Suppressor macrophage treated with lipopolysaccharide for 4 hours (primary cell): Measurements from ENCODE around the gene CCSER1.

Experiments
- DNase-seq: peaks from one replicate; pipeline ENCODE4 v3.0.0-alpha.2; 2020

Gene CCSER1

GRCh38 chr4:90127223-90127705, at the start of gene CCSER1:
Gene CCSER1, plus strand, starts transcription at chr4:90127394.
- peak; percentile 82 for DNase-seq

GRCh38 chr4:90078440-90078839, 48.8 kb upstream of the CCSER1 start:
- DNase-seq = peak; percentile 80

GRCh38 chr4:90080116-90080515, 47.1 kb upstream of the CCSER1 start:
- DNase-seq = no peak

- no peak for DNase-seq
Observed at GRCh38 chr4:90081432-90082144, 45.6 kb upstream of the CCSER1 start.

- DNase-seq = no peak
Observed at GRCh38 chr4:90082449-90082848, 44.7 kb upstream of the CCSER1 start.

GRCh38 chr4:90084277-90084966, 42.8 kb upstream of the CCSER1 start:
- no peak for DNase-seq

- no peak for DNase-seq
Observed at GRCh38 chr4:90084967-90085295, 42.3 kb upstream of the CCSER1 start.

- no peak for DNase-seq
Observed at GRCh38 chr4:90093526-90093925, 33.7 kb upstream of the CCSER1 start.

GRCh38 chr4:90095000-90095399, 32.2 kb upstream of the CCSER1 start:
- no peak for DNase-seq

GRCh38 chr4:90099812-90100211, 27.4 kb upstream of the CCSER1 start:
- peak; percentile 57 for DNase-seq

GRCh38 chr4:90103991-90104390, 23.2 kb upstream of the CCSER1 start:
- no peak for DNase-seq

GRCh38 chr4:90105274-90105673, 21.9 kb upstream of the CCSER1 start:
- no peak for DNase-seq

- DNase-seq = no peak
Observed at GRCh38 chr4:90112715-90113114, 14.5 kb upstream of the CCSER1 start.

GRCh38 chr4:90113881-90114457, 13.2 kb upstream of the CCSER1 start:
- DNase-seq = no peak

- peak; percentile 46 for DNase-seq
Observed at GRCh38 chr4:90118527-90119195, 8.5 kb upstream of the CCSER1 start.

- DNase-seq = no peak
Observed at GRCh38 chr4:90120037-90120436, 7.2 kb upstream of the CCSER1 start.

- DNase-seq = no peak
Observed at GRCh38 chr4:90120815-90121214, 6.4 kb upstream of the CCSER1 start.

- DNase-seq = no peak
Observed at GRCh38 chr4:90121676-90122354, 5.4 kb upstream of the CCSER1 start.

- no peak for DNase-seq
Observed at GRCh38 chr4:90122355-90122748, 4.8 kb upstream of the CCSER1 start.

- no peak for DNase-seq
Observed at GRCh38 chr4:90124276-90124675, 2.9 kb upstream of the CCSER1 start.

GRCh38 chr4:90126805-90127204, 389 bp upstream of the CCSER1 start:
- DNase-seq = no peak

- DNase-seq = peak; percentile 25
Observed at GRCh38 chr4:90127706-90128345, 632 bp downstream of the CCSER1 start.
